SK-N-SH (cell line): ENCODE results near the gene CFAP251.

Source experiments
- CTCF ChIP-seq: fragments of 200-600 bp; sonication (generic); IDR thresholded peaks from 2 replicates; pipeline ENCODE4 v1.6.1; 2017; ENCODE audit warnings: antibody characterized with exemption, mild to moderate bottlenecking, moderate library complexity
- MAX ChIP-seq: IDR thresholded peaks from 2 replicates; pipeline ENCODE4 v1.4.0; 2012; ENCODE audit warnings: low read depth
- MEF2A ChIP-seq: IDR thresholded peaks from 2 replicates; pipeline ENCODE4 v1.4.0; 2012; ENCODE audit warnings: low read depth, borderline replicate concordance
- NRF1 ChIP-seq: IDR thresholded peaks from 2 replicates; pipeline ENCODE4 v1.6.1; 2012; ENCODE audit warnings: low read depth, mild to moderate bottlenecking, low read length

GRCh38 chr12:121871467-121871866 is 46.9 kb upstream of the CFAP251 start:
- TF ChIP-seq CTCF (no peak), MAX (no peak), MEF2A (no peak), NRF1 (no peak)
